ENCODE measurements around the gene KLC1.
"Not testable (repeated sequence)": the region's sequence is repeated elsewhere in the genome, so short reads cannot be mapped to it uniquely, and the experiment has no call there.

The KLC1 gene

GRCh38 chr14:103685276-103686211 lies 56.5 kb downstream of the KLC1 start:
- no peak for DNase-seq
- peaks cover 42% of the 10 kb centered on the region for H3K36me3 Mint-ChIP-seq
- no peaks in the 10 kb centered on the region for H3K9me3 Mint-ChIP-seq
- H3K4me1 Mint-ChIP-seq = no peaks in the 10 kb centered on the region
- no peak overlapping the region for H3K4me3 Mint-ChIP-seq
- peak overlapping the region; percentile 57 for H3K27ac Mint-ChIP-seq
- no peaks in the 10 kb centered on the region for H3K27me3 Mint-ChIP-seq
- CTCF ChIA-PET = no interaction called here

GRCh38 chr14:103686831-103687485 lies 57.9 kb downstream of the KLC1 start:
- Mint-ChIP-seq H3K4me1 (no peaks in the 10 kb centered on the region), H3K4me3 (no peak overlapping the region), H3K27ac (no peak overlapping the region), H3K27me3 (no peaks in the 10 kb centered on the region), H3K9me3 (no peaks in the 10 kb centered on the region), H3K36me3 (peaks cover 32% of the 10 kb centered on the region)
- DNase-seq = no peak
- CTCF ChIA-PET = no interaction called here

- Mint-ChIP-seq H3K27ac (no peak overlapping the region), H3K9me3 (no peaks in the 10 kb centered on the region), H3K4me1 (no peaks in the 10 kb centered on the region), H3K27me3 (no peaks in the 10 kb centered on the region), H3K4me3 (no peak overlapping the region), H3K36me3 (peaks cover 31% of the 10 kb centered on the region)
- DNase-seq = no peak
- CTCF ChIA-PET = interaction anchor here (0.9 kb wide), 1 partner anchor 9 kb away, joined by 3 read pairs; no protein-coding TSS in a partner anchor
These were observed 58.7 kb downstream of the KLC1 start for GRCh38 chr14:103687712-103688111.

GRCh38 chr14:103688441-103688840 lies 59.4 kb downstream of the KLC1 start:
- H3K27ac Mint-ChIP-seq = no peak overlapping the region
- H3K4me3 Mint-ChIP-seq = no peak overlapping the region
- DNase-seq = no peak
- H3K27me3 Mint-ChIP-seq = no peaks in the 10 kb centered on the region
- CTCF ChIA-PET = interaction anchor here (0.9 kb wide), 1 partner anchor 10 kb away, joined by 3 read pairs; no protein-coding TSS in a partner anchor
- peaks cover 26% of the 10 kb centered on the region for H3K36me3 Mint-ChIP-seq
- H3K9me3 Mint-ChIP-seq = no peaks in the 10 kb centered on the region
- no peaks in the 10 kb centered on the region for H3K4me1 Mint-ChIP-seq

- CTCF ChIA-PET = no interaction called here
- H3K36me3 Mint-ChIP-seq = peaks cover 30% of the 10 kb centered on the region
- H3K27ac Mint-ChIP-seq = no peak overlapping the region
- no peak for DNase-seq
- no peaks in the 10 kb centered on the region for H3K4me1 Mint-ChIP-seq
- no peak overlapping the region for H3K4me3 Mint-ChIP-seq
- H3K9me3 Mint-ChIP-seq = no peaks in the 10 kb centered on the region
- no peaks in the 10 kb centered on the region for H3K27me3 Mint-ChIP-seq
These were observed 60.2 kb downstream of the KLC1 start for GRCh38 chr14:103688906-103689902.

GRCh38 chr14:103690332-103690731 lies 61.3 kb downstream of the KLC1 start:
- DNase-seq = no peak
- H3K36me3 Mint-ChIP-seq = peaks cover 27% of the 10 kb centered on the region
- peak overlapping the region; percentile 33 for H3K27ac Mint-ChIP-seq
- no peaks in the 10 kb centered on the region for H3K9me3 Mint-ChIP-seq
- no peaks in the 10 kb centered on the region for H3K4me1 Mint-ChIP-seq
- no peak overlapping the region for H3K4me3 Mint-ChIP-seq
- CTCF ChIA-PET = no interaction called here
- no peaks in the 10 kb centered on the region for H3K27me3 Mint-ChIP-seq

GRCh38 chr14:103691655-103692054 lies 62.6 kb downstream of the KLC1 start:
- H3K9me3 Mint-ChIP-seq, H3K27ac Mint-ChIP-seq, DNase-seq, H3K4me3 Mint-ChIP-seq, CTCF ChIA-PET, H3K27me3 Mint-ChIP-seq, H3K4me1 Mint-ChIP-seq: not testable (repeated sequence)
- peaks cover 22% of the 10 kb centered on the region for H3K36me3 Mint-ChIP-seq

GRCh38 chr14:103692159-103692558 lies 63.1 kb downstream of the KLC1 start:
- peaks cover 20% of the 10 kb centered on the region for H3K36me3 Mint-ChIP-seq
- peaks cover 5% of the 10 kb centered on the region for H3K4me1 Mint-ChIP-seq
- DNase-seq = no peak
- no peak overlapping the region for H3K27ac Mint-ChIP-seq
- no peaks in the 10 kb centered on the region for H3K27me3 Mint-ChIP-seq
- H3K4me3 Mint-ChIP-seq = no peak overlapping the region
- CTCF ChIA-PET = no interaction called here
- no peaks in the 10 kb centered on the region for H3K9me3 Mint-ChIP-seq

- no peak for DNase-seq
- H3K9me3 Mint-ChIP-seq = no peaks in the 10 kb centered on the region
- H3K4me3 Mint-ChIP-seq = no peak overlapping the region
- no peak overlapping the region for H3K27ac Mint-ChIP-seq
- CTCF ChIA-PET = no interaction called here
- H3K4me1 Mint-ChIP-seq = peaks cover 8% of the 10 kb centered on the region
- peaks cover 22% of the 10 kb centered on the region for H3K36me3 Mint-ChIP-seq
- no peaks in the 10 kb centered on the region for H3K27me3 Mint-ChIP-seq
These were observed 63.9 kb downstream of the KLC1 start for GRCh38 chr14:103692871-103693270.

GRCh38 chr14:103693515-103693914 lies 64.5 kb downstream of the KLC1 start:
- Mint-ChIP-seq H3K27me3 (no peaks in the 10 kb centered on the region), H3K9me3 (no peaks in the 10 kb centered on the region), H3K36me3 (peaks cover 19% of the 10 kb centered on the region), H3K4me3 (no peak overlapping the region), H3K4me1 (peaks cover 8% of the 10 kb centered on the region), H3K27ac (no peak overlapping the region)
- CTCF ChIA-PET = no interaction called here
- DNase-seq = no peak

GRCh38 chr14:103694572-103695026 lies 65.6 kb downstream of the KLC1 start:
- DNase-seq = no peak
- H3K4me3 Mint-ChIP-seq = no peak overlapping the region
- CTCF ChIA-PET = interaction anchor here (1.5 kb wide), 1 partner anchor 12 kb away, joined by 4 read pairs; no protein-coding TSS in a partner anchor
- no peaks in the 10 kb centered on the region for H3K27me3 Mint-ChIP-seq
- H3K27ac Mint-ChIP-seq = no peak overlapping the region
- no peaks in the 10 kb centered on the region for H3K9me3 Mint-ChIP-seq
- peaks cover 14% of the 10 kb centered on the region for H3K36me3 Mint-ChIP-seq
- H3K4me1 Mint-ChIP-seq = peaks cover 8% of the 10 kb centered on the region

- no peak overlapping the region for H3K27ac Mint-ChIP-seq
- H3K4me1 Mint-ChIP-seq = peaks cover 8% of the 10 kb centered on the region
- CTCF ChIA-PET = interaction anchor here (1.5 kb wide), 1 partner anchor 11 kb away, joined by 4 read pairs; no protein-coding TSS in a partner anchor
- H3K9me3 Mint-ChIP-seq = no peaks in the 10 kb centered on the region
- no peaks in the 10 kb centered on the region for H3K27me3 Mint-ChIP-seq
- no peak for DNase-seq
- no peak overlapping the region for H3K4me3 Mint-ChIP-seq
- peaks cover 13% of the 10 kb centered on the region for H3K36me3 Mint-ChIP-seq
These were observed 66.5 kb downstream of the KLC1 start for GRCh38 chr14:103695296-103696069.

GRCh38 chr14:103696070-103696402 lies 67.0 kb downstream of the KLC1 start:
- H3K36me3 Mint-ChIP-seq = peaks cover 13% of the 10 kb centered on the region
- no peak for DNase-seq
- peaks cover 8% of the 10 kb centered on the region for H3K4me1 Mint-ChIP-seq
- H3K9me3 Mint-ChIP-seq = no peaks in the 10 kb centered on the region
- no peak overlapping the region for H3K4me3 Mint-ChIP-seq
- no peaks in the 10 kb centered on the region for H3K27me3 Mint-ChIP-seq
- no peak overlapping the region for H3K27ac Mint-ChIP-seq
- CTCF ChIA-PET = no interaction called here

Data from activated naive CD4-positive, alpha-beta T cell treated with anti-CD3 and anti-CD28 coated beads, Interleukin-2, amount 10 ng/mL, durations not matched to agents 7 days and 5 days (primary cell).